WTC11 (cell line): ENCODE measurements around the gene FLNA.
"Not testable (repeated sequence)": the region's sequence is repeated elsewhere in the genome, so short reads cannot be mapped to it uniquely, and the experiment has no call there.

Experiments
- JAZF1 ChIP-seq: fragments of 250-450 bp; sonication (Bioruptor Pico); IDR thresholded peaks from 2 replicates; pipeline ENCODE4 v1.9.0; 2021; ENCODE audit warnings: moderate library complexity, mild to moderate bottlenecking, inconsistent platforms
- JUN ChIP-seq: sonication (generic); formaldehyde crosslinking; IDR thresholded peaks from 2 replicates; pipeline ENCODE4 v1.8.0; 2023; ENCODE audit warnings: mild to moderate bottlenecking, missing genetic modification reagents
- RELA ChIP-seq: sonication (generic); formaldehyde crosslinking; IDR thresholded peaks from 2 replicates; pipeline ENCODE4 v1.8.1; 2022; ENCODE audit warnings: missing genetic modification reagents, mild to moderate bottlenecking, borderline replicate concordance
- TEAD1 ChIP-seq: sonication (generic); formaldehyde crosslinking; IDR thresholded peaks from 2 replicates; pipeline ENCODE4 v1.8.0; 2022; ENCODE audit warnings: mild to moderate bottlenecking, missing genetic modification reagents
- ZNF138 ChIP-seq: sonication (generic); formaldehyde crosslinking; conservative IDR thresholded peaks from 2 replicates; pipeline ENCODE4 v1.8.1; 2022; ENCODE audit warnings: mild to moderate bottlenecking, moderate library complexity, missing genetic modification reagents
- TF ChIP-seq, protein P1 (sequence below): fragments of 200-600 bp; IDR thresholded peaks from 2 replicates; pipeline ENCODE4 v1.8.0; 2022; ENCODE audit warnings: antibody characterized with exemption
- TF ChIP-seq, protein P2 (sequence below): sonication (generic); formaldehyde crosslinking; IDR thresholded peaks from 2 replicates; pipeline ENCODE4 v1.8.0; 2022; ENCODE audit warnings: mild to moderate bottlenecking, missing genetic modification reagents
- TF ChIP-seq, protein P3 (sequence below): fragments of 250-450 bp; sonication (Bioruptor Pico); IDR thresholded peaks from 2 replicates; pipeline ENCODE4 v1.9.0; 2021; ENCODE audit warnings: mild to moderate bottlenecking, borderline replicate concordance
- TF ChIP-seq, protein P4 (sequence below): sonication (generic); formaldehyde crosslinking; IDR thresholded peaks from 2 replicates; pipeline ENCODE4 v1.8.0; 2023; ENCODE audit warnings: mild to moderate bottlenecking, missing genetic modification reagents

DNA sequence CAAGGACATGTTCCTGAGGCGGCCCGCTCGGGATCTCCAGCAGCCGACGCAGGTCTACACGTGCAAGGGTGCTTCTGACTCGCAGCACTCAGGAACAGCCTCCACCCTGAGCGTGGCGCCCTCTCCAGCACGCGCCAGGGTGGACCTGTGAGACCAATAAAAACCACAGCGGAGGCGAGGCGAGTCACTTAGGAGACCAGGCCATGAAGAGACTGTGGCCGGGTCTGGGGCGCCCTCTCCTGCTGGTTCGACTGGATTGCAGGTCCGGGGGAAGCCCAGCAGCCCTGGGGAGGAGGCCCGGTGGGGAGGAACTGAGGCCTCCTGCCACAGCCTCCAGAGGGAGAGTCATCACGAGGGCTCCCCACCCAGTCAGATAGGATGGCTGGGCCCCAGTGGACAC lies 13.7 kb upstream of the FLNA start:
- TF ChIP-seq, protein P1, sequence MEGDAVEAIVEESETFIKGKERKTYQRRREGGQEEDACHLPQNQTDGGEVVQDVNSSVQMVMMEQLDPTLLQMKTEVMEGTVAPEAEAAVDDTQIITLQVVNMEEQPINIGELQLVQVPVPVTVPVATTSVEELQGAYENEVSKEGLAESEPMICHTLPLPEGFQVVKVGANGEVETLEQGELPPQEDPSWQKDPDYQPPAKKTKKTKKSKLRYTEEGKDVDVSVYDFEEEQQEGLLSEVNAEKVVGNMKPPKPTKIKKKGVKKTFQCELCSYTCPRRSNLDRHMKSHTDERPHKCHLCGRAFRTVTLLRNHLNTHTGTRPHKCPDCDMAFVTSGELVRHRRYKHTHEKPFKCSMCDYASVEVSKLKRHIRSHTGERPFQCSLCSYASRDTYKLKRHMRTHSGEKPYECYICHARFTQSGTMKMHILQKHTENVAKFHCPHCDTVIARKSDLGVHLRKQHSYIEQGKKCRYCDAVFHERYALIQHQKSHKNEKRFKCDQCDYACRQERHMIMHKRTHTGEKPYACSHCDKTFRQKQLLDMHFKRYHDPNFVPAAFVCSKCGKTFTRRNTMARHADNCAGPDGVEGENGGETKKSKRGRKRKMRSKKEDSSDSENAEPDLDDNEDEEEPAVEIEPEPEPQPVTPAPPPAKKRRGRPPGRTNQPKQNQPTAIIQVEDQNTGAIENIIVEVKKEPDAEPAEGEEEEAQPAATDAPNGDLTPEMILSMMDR: not testable (repeated sequence)
- not testable (repeated sequence) for TF ChIP-seq JUN (CRISPR knock-in tag); RELA (CRISPR knock-in tag); ZNF138; JAZF1; TEAD1 (CRISPR knock-in tag)
- TF ChIP-seq, protein P2, sequence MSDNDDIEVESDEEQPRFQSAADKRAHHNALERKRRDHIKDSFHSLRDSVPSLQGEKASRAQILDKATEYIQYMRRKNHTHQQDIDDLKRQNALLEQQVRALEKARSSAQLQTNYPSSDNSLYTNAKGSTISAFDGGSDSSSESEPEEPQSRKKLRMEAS: not testable (repeated sequence)
- TF ChIP-seq, protein P3, sequence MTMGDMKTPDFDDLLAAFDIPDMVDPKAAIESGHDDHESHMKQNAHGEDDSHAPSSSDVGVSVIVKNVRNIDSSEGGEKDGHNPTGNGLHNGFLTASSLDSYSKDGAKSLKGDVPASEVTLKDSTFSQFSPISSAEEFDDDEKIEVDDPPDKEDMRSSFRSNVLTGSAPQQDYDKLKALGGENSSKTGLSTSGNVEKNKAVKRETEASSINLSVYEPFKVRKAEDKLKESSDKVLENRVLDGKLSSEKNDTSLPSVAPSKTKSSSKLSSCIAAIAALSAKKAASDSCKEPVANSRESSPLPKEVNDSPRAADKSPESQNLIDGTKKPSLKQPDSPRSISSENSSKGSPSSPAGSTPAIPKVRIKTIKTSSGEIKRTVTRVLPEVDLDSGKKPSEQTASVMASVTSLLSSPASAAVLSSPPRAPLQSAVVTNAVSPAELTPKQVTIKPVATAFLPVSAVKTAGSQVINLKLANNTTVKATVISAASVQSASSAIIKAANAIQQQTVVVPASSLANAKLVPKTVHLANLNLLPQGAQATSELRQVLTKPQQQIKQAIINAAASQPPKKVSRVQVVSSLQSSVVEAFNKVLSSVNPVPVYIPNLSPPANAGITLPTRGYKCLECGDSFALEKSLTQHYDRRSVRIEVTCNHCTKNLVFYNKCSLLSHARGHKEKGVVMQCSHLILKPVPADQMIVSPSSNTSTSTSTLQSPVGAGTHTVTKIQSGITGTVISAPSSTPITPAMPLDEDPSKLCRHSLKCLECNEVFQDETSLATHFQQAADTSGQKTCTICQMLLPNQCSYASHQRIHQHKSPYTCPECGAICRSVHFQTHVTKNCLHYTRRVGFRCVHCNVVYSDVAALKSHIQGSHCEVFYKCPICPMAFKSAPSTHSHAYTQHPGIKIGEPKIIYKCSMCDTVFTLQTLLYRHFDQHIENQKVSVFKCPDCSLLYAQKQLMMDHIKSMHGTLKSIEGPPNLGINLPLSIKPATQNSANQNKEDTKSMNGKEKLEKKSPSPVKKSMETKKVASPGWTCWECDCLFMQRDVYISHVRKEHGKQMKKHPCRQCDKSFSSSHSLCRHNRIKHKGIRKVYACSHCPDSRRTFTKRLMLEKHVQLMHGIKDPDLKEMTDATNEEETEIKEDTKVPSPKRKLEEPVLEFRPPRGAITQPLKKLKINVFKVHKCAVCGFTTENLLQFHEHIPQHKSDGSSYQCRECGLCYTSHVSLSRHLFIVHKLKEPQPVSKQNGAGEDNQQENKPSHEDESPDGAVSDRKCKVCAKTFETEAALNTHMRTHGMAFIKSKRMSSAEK (CRISPR knock-in tag): not testable (repeated sequence)
- TF ChIP-seq, protein P4, sequence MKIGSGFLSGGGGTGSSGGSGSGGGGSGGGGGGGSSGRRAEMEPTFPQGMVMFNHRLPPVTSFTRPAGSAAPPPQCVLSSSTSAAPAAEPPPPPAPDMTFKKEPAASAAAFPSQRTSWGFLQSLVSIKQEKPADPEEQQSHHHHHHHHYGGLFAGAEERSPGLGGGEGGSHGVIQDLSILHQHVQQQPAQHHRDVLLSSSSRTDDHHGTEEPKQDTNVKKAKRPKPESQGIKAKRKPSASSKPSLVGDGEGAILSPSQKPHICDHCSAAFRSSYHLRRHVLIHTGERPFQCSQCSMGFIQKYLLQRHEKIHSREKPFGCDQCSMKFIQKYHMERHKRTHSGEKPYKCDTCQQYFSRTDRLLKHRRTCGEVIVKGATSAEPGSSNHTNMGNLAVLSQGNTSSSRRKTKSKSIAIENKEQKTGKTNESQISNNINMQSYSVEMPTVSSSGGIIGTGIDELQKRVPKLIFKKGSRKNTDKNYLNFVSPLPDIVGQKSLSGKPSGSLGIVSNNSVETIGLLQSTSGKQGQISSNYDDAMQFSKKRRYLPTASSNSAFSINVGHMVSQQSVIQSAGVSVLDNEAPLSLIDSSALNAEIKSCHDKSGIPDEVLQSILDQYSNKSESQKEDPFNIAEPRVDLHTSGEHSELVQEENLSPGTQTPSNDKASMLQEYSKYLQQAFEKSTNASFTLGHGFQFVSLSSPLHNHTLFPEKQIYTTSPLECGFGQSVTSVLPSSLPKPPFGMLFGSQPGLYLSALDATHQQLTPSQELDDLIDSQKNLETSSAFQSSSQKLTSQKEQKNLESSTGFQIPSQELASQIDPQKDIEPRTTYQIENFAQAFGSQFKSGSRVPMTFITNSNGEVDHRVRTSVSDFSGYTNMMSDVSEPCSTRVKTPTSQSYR (CRISPR knock-in tag): not testable (repeated sequence)
